ENCODE data around the gene LFNG. TPM values are rescaled to one million over a fixed set of nuclear protein-coding genes. Genes with fewer than 3 reads are reported as not detected.
"Not testable (repeated sequence)": the region's sequence is repeated elsewhere in the genome, so short reads cannot be mapped to it uniquely, and the experiment has no call there.

The LFNG gene
- total RNA-seq, 1 experiment from 2014 or later, result 15.2 TPM

- no peak for DNase-seq (ENCODE audit: low read depth)
These were observed 9.0 kb downstream of the LFNG start for GRCh38 chr7:2528481-2529095.

- DNase-seq (ENCODE audit: low read depth), result peak; percentile 84
These were observed 9.8 kb downstream of the LFNG start for GRCh38 chr7:2529161-2530070.

DNA sequence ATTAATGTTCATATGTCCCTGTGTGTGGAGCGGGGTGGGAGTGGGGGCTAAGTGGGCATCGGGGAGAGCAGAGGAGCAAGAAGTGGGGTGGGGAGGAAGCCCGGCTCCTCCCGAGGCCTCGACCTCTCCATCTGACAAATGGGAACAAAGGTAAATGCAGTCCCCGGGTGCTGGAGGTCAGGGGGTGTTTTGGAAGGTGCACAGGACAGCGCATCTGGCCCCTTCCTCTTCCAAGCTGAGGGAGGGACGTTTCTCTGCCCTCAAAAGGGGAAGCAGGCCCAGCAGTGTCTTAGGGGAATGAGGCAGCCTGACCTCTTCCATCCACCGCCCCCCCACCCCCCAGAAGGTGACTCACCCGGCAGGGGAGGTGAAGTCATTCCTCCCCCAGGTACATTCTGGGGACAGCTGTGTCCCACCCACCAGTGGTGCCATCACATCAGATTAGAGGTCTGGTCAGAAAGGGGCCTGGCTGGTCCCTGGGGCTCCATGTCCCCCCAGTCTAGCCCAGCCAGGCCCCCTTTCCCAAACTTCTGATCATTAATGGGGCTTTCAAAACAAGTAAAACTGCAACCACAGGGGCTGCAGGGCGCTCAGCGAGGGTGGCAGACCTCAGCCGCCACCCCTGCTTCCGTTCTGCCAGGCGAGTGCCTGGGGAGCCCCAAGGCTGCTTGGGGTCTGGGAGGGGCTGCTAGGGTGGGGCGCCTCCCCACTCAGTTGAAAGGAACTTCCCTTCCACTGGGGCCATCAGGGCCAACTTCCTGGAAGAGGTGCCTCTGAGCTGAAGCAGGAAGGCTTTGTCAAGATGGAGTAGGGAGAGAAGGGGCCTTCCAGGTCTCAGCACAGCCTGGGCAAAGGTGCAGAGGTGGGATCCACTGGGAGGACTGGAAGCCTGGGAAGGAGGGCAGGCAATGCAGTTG lies 10.8 kb downstream of the LFNG start:
- DNase-seq (ENCODE audit: low read depth), result peak; percentile 62

GRCh38 chr7:2530994-2531795 lies 11.6 kb downstream of the LFNG start:
- not testable (repeated sequence) for DNase-seq (ENCODE audit: low read depth)

DNA sequence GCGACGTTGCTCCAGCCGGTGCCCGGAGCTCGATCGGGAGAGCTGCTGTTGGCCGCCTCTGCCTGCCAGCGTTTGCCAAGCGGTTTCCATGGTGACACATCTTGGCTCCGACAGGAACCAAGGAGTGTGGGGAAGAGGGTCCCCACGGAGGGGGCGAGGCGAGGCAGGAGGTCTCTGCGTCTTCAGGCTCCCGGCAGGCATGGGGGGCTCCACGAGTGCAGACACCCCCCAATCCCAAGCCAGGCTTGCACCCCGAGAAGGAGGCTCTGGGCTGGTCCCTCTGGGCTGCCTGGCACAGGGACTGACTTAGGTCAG lies 12.2 kb downstream of the LFNG start:
- not testable (repeated sequence) for DNase-seq (ENCODE audit: low read depth)

DNA sequence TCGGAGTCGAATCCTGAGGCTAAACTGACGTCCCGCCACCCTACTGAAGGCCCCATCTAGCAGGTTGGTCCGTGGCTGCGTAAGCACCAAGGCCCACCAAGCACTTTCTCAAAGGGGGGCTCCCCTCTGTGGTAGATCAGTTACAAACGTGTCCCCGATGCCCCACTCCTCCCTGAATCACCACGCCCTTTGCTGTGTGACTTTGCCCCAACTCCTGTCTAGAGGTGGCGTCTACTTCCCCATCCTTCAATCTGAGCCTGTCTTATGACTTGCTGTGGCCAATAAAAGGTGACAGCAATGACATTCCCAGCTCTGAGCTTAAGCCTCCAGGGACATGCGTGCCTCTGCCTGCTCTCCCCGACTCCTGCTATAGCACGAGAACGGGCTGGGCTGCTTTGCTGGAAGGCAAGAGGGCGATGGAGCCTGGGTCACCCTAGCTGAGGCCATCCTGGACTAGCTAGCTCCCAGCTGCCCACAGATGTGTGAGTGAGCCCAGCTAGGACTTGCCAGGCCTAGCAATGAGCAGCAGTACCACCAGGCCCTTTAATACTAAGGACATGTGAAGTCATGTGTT lies 12.7 kb downstream of the LFNG start:
- not testable (repeated sequence) for DNase-seq (ENCODE audit: low read depth)

- not testable (repeated sequence) for DNase-seq (ENCODE audit: low read depth)
These were observed 13.2 kb downstream of the LFNG start for GRCh38 chr7:2532816-2533215.

DNA sequence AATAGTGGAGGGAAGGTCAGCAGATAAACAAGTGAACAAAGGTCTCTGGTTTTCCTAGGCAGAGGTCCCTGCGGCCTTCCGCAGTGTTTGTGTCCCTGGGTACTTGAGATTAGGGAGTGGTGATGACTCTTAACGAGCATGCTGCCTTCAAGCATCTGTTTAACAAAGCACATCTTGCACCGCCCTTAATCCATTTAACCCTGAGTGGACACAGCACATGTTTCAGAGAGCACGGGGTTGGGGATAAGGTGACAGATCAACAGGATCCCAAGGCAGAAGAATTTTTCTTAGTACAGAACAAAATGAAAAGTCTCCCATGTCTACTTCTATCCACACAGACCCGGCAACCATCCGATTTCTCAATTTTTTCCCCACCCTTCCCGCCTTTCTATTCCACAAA lies 14.0 kb downstream of the LFNG start:
- DNase-seq (ENCODE audit: low read depth), result not testable (repeated sequence)

- DNase-seq (ENCODE audit: low read depth), result not testable (repeated sequence)
These were observed 14.6 kb downstream of the LFNG start for GRCh38 chr7:2534214-2534613.

GRCh38 chr7:2535872-2536627 lies 16.5 kb downstream of the LFNG start:
- not testable (repeated sequence) for DNase-seq (ENCODE audit: low read depth)

DNA sequence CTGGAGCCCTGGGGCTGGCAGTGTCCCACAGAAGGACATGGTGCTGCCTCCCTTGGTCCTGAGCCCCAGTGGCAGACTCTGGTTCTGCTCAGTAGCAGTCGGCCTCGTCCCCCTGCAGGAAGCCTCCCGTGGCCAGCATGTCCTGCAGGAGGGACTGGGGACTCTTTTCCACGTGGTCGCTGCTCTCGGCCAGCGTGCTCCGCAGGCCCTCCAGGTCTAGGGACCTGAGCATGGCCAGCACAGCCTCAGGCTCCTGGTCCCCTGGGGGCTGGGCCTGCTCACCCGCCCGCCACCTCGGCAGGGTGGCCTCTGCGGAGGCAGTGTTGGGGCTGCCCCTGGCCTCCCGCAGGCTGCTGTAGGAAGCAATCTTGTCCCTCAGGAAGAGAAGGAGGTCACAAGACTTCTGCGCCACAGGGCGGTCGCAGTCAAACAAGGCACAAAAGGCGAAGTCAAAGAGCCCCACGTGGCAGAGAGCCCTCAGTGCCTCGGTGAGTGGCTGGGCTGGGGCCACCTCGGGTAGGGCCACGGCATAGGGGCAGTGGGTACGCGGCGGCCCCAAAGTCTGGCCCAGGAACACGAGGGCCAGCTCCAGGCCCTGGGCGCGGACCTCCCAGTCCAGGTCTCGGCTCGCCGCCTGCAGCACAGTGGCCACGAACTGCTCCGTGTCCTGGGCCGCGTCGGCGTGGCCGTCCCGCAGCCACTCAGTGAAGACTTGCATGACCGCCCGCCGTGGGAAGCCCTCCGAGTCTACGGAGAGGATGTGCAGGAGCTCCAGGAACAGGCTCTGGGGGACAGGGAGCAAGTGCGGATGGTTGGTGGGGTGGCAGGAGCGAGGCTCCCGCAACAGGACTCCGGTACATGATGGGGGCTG lies 18.6 kb downstream of the LFNG start:
- no peak for DNase-seq (ENCODE audit: low read depth)

GRCh38 chr7:2539031-2539911 lies 19.7 kb downstream of the LFNG start:
- DNase-seq (ENCODE audit: low read depth), result no peak

DNA sequence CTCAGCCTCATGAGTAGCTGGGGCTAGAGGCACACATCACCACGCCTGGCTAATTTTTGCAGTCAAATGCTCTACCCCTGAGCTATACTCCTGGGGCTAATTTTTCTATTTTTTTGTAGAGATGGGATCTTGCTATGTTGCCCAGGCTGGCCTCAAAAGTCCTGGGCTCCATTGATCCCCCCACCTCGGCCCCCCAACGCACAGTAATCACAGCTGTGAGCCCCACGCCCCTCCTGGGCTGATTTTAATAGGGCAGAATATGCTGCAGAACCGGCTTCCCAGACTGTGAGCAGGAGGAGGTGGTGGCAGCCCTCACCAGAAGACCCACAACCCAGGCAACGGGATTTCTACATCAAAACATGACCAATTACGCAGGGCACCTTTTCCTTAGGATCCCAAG lies 20.6 kb downstream of the LFNG start:
- DNase-seq (ENCODE audit: low read depth), result no peak

- no peak for DNase-seq (ENCODE audit: low read depth)
These were observed 21.1 kb downstream of the LFNG start for GRCh38 chr7:2540641-2541051.

DNA sequence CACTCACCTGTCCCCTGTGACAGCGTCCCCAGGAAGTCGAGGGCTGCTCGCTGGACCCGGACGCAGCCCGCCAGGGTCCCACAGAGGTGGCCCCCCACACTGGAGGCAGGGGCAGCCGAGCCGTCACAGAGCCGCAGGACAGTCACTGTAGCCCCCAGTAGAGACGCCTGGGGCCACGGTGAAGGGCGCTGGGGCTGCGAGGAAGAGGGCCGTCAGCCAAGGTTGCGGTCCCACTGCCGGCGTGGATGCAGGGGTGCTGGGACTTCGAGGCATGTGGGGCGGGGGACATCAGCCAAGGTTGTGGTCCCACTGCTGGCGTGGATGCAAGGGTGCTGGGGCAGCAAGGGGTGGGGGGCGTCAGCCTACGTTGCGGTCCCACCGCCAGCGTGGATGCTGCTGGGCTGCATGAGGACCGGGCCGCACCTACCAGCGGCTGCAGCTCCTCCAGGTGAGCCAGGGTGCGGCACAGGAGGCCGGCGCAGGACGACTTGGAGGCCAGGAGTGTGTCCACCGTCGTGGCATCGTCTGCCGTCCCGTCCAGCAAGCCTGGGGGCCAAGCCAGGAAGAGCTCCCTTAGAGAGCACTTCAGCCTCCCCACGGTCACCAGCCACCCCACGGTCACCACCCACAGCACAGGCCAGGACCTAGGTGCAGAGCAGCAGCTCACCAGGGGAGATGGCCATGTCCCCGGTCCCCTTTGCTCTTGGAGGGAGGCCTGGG lies 21.9 kb downstream of the LFNG start:
- no peak for DNase-seq (ENCODE audit: low read depth)

GRCh38 chr7:2542011-2542915 lies 22.7 kb downstream of the LFNG start:
- DNase-seq (ENCODE audit: low read depth), result no peak

Data from LHCN-M2 (cell line).